ENCODE results near the gene FCN1.

FCN1 gene

GRCh38 chr9:134886413-134886913, 31.2 kb downstream of the FCN1 start:
- Histone ChIP-seq H3K27ac (ENCODE audit: poor library complexity, severe bottlenecking) (no peak overlapping the region), H3K4me1 (ENCODE audit: insufficient read depth, poor library complexity, severe bottlenecking) (no peaks in the 10 kb centered on the region), H3K27me3 (ENCODE audit: insufficient read depth, poor library complexity, severe bottlenecking) (no peaks in the 10 kb centered on the region), H3K36me3 (ENCODE audit: low read depth) (no peaks in the 10 kb centered on the region), H3K4me3 (ENCODE audit: severe bottlenecking) (no peak overlapping the region), H3K9me3 (ENCODE audit: severe bottlenecking) (no peaks in the 10 kb centered on the region)
- ATAC-seq (ENCODE audit: low read depth), result no peak
- no peak for TF ChIP-seq CTCF (IDR thresholded peaks at IDR 0.05; ENCODE audit: poor library complexity, severe bottlenecking)
- DNase-seq (ENCODE audit: low spot score), result no peak

GRCh38 chr9:134885679-134886412, 31.9 kb downstream of the FCN1 start:
- Histone ChIP-seq H3K4me3 (ENCODE audit: severe bottlenecking) (no peak overlapping the region), H3K27ac (ENCODE audit: poor library complexity, severe bottlenecking) (no peak overlapping the region), H3K27me3 (ENCODE audit: insufficient read depth, poor library complexity, severe bottlenecking) (no peaks in the 10 kb centered on the region), H3K4me1 (ENCODE audit: insufficient read depth, poor library complexity, severe bottlenecking) (no peaks in the 10 kb centered on the region), H3K9me3 (ENCODE audit: severe bottlenecking) (no peaks in the 10 kb centered on the region), H3K36me3 (ENCODE audit: low read depth) (no peaks in the 10 kb centered on the region)
- ATAC-seq (ENCODE audit: low read depth) (no peak), DNase-seq (ENCODE audit: low spot score) (no peak)
- TF ChIP-seq CTCF (IDR thresholded peaks at IDR 0.05; ENCODE audit: poor library complexity, severe bottlenecking), result no peak

GRCh38 chr9:134885001-134885678, 32.6 kb downstream of the FCN1 start:
- no peak for TF ChIP-seq CTCF (IDR thresholded peaks at IDR 0.05; ENCODE audit: poor library complexity, severe bottlenecking)
- H3K4me3 ChIP-seq (ENCODE audit: severe bottlenecking), result no peak overlapping the region
- no peaks in the 10 kb centered on the region for H3K36me3 ChIP-seq (ENCODE audit: low read depth)
- H3K9me3 ChIP-seq (ENCODE audit: severe bottlenecking), result no peaks in the 10 kb centered on the region
- ATAC-seq (ENCODE audit: low read depth) (no peak), DNase-seq (ENCODE audit: low spot score) (no peak)
- peaks cover 4% of the 10 kb centered on the region for H3K27me3 ChIP-seq (ENCODE audit: insufficient read depth, poor library complexity, severe bottlenecking)
- no peaks in the 10 kb centered on the region for H3K4me1 ChIP-seq (ENCODE audit: insufficient read depth, poor library complexity, severe bottlenecking)
- no peak overlapping the region for H3K27ac ChIP-seq (ENCODE audit: poor library complexity, severe bottlenecking)

- Histone ChIP-seq H3K27ac (ENCODE audit: poor library complexity, severe bottlenecking) (no peak overlapping the region), H3K4me1 (ENCODE audit: insufficient read depth, poor library complexity, severe bottlenecking) (no peaks in the 10 kb centered on the region), H3K9me3 (ENCODE audit: severe bottlenecking) (no peaks in the 10 kb centered on the region), H3K27me3 (ENCODE audit: insufficient read depth, poor library complexity, severe bottlenecking) (peaks cover 8% of the 10 kb centered on the region), H3K36me3 (ENCODE audit: low read depth) (no peaks in the 10 kb centered on the region), H3K4me3 (ENCODE audit: severe bottlenecking) (no peak overlapping the region)
- ATAC-seq (ENCODE audit: low read depth), result no peak
- DNase-seq (ENCODE audit: low spot score), result no peak
- no peak for TF ChIP-seq CTCF (IDR thresholded peaks at IDR 0.05; ENCODE audit: poor library complexity, severe bottlenecking)
These were observed 33.2 kb downstream of the FCN1 start for GRCh38 chr9:134884492-134884891.
